Lower leg skin (tissue), 3 donors: Measurements from ENCODE around the gene PKD1L1.

Experiments
- CTCF ChIP-seq, 3 donors: fragments of 450-650 bp; IDR thresholded peaks; one replicate each; pipeline ENCODE4 v1.5.1; 2016; ENCODE audit warnings: antibody characterized with exemption in 3 of 3, mild to moderate bottlenecking in 3 of 3, moderate library complexity in 2 of 3
- POLR2A ChIP-seq, 2 donors: fragments of 450-650 bp; IDR thresholded peaks; one replicate each; pipeline ENCODE4 v1.6.1; 2016 to 2017; ENCODE audit warnings: antibody characterized with exemption in 2 of 2, mild to moderate bottlenecking in 1 of 2, moderate library complexity in 1 of 2

- TF ChIP-seq CTCF (IDR thresholded peaks at IDR 0.05) = no peak
- TF ChIP-seq POLR2A (IDR thresholded peaks at IDR 0.05) = no peak
These were observed 24.0 kb downstream of the PKD1L1 start for GRCh38 chr7:47924266-47924665.
